Activated T-helper 17 cell treated with anti-CD3 and anti-CD28 coated beads, Interleukin-2, amount 50 U/mL, for 72 hours (primary cell): ENCODE data around the gene CTLA4. TPM values are rescaled to one million over a fixed set of nuclear protein-coding genes. Genes with fewer than 3 reads are reported as not detected.

Experiments
- ATAC-seq: fragments of 150-1000 bp; cut with Tn5 transposase; replicated peaks from 2 replicates; pipeline ENCODE4 v1.10.0; 2021; ENCODE audit warnings: mild to moderate bottlenecking, moderate library complexity
- H3K27ac Mint-ChIP-seq: one replicate; pipeline ENCODE4 v1.8.0; 2022; ENCODE audit warnings: mixed read lengths
- H3K27me3 Mint-ChIP-seq: one replicate; pipeline ENCODE4 v1.8.0; 2022; ENCODE audit warnings: mixed read lengths
- H3K36me3 Mint-ChIP-seq: one replicate; pipeline ENCODE4 v1.8.0; 2022; ENCODE audit warnings: low read depth, mild to moderate bottlenecking, mixed read lengths
- H3K4me1 Mint-ChIP-seq: one replicate; pipeline ENCODE4 v1.8.0; 2022; ENCODE audit warnings: mixed read lengths
- H3K4me3 Mint-ChIP-seq: one replicate; pipeline ENCODE4 v1.8.0; 2022; ENCODE audit warnings: mild to moderate bottlenecking, mixed read lengths
- H3K9me3 Mint-ChIP-seq: one replicate; pipeline ENCODE4 v1.8.0; 2022; ENCODE audit warnings: mixed read lengths
- total RNA-seq, 2 donors: library from RNA; stranded (reverse); gene quantifications; one replicate each; pipeline ENCODE4 v1.2.3, GENCODE V29; 2022

CTLA4 gene
- 100 to 1,000 TPM; 282 to 334 TPM for total RNA-seq

GRCh38 chr2:203867561-203868200 lies at the start of gene CTLA4:
Gene CTLA4 (plus strand): TSS chr2:203867771. CDS start chr2:203867943, 172 bp downstream.
- peak; percentile 40 for ATAC-seq

GRCh38 chr2:203818656-203819055 lies 48.9 kb upstream of the CTLA4 start:
- H3K27me3 Mint-ChIP-seq, result no peaks in the 10 kb centered on the region
- H3K36me3 Mint-ChIP-seq, result no peaks in the 10 kb centered on the region
- no peak for ATAC-seq
- H3K4me1 Mint-ChIP-seq, result peaks cover 32% of the 10 kb centered on the region
- no peak overlapping the region for H3K4me3 Mint-ChIP-seq
- H3K9me3 Mint-ChIP-seq, result no peaks in the 10 kb centered on the region
- H3K27ac Mint-ChIP-seq, result no peak overlapping the region

More at GRCh38 chr2:203867561-203868200, at the start of gene CTLA4:
- Mint-ChIP-seq H3K27me3 (no peaks in the 10 kb centered on the region), H3K36me3 (peaks cover 78% of the 10 kb centered on the region), H3K4me1 (peaks cover 35% of the 10 kb centered on the region), H3K4me3 (peak within 1 kb of the TSS; percentile 94), H3K27ac (peak within 1 kb of the TSS; percentile 99), H3K9me3 (peaks cover 12% of the 10 kb centered on the region)

GRCh38 chr2:203819434-203820133 lies 48.0 kb upstream of the CTLA4 start:
- no peaks in the 10 kb centered on the region for H3K9me3 Mint-ChIP-seq
- H3K36me3 Mint-ChIP-seq, result no peaks in the 10 kb centered on the region
- no peak overlapping the region for H3K27ac Mint-ChIP-seq
- ATAC-seq, result no peak
- peaks cover 32% of the 10 kb centered on the region for H3K4me1 Mint-ChIP-seq
- no peak overlapping the region for H3K4me3 Mint-ChIP-seq
- no peaks in the 10 kb centered on the region for H3K27me3 Mint-ChIP-seq

GRCh38 chr2:203820969-203821368 lies 46.6 kb upstream of the CTLA4 start:
- H3K4me3 Mint-ChIP-seq, result no peak overlapping the region
- no peak overlapping the region for H3K27ac Mint-ChIP-seq
- peaks cover 27% of the 10 kb centered on the region for H3K4me1 Mint-ChIP-seq
- no peaks in the 10 kb centered on the region for H3K36me3 Mint-ChIP-seq
- no peaks in the 10 kb centered on the region for H3K27me3 Mint-ChIP-seq
- no peaks in the 10 kb centered on the region for H3K9me3 Mint-ChIP-seq
- peak; percentile 24 for ATAC-seq

GRCh38 chr2:203822240-203822639 lies 45.3 kb upstream of the CTLA4 start:
- peak; percentile 53 for ATAC-seq
- peak overlapping the region; percentile 68 for H3K27ac Mint-ChIP-seq
- H3K9me3 Mint-ChIP-seq, result no peaks in the 10 kb centered on the region
- H3K4me1 Mint-ChIP-seq, result peaks cover 32% of the 10 kb centered on the region
- H3K4me3 Mint-ChIP-seq, result peak overlapping the region; percentile 54
- no peaks in the 10 kb centered on the region for H3K36me3 Mint-ChIP-seq
- H3K27me3 Mint-ChIP-seq, result no peaks in the 10 kb centered on the region

- Mint-ChIP-seq H3K27ac (peak overlapping the region; percentile 68), H3K27me3 (no peaks in the 10 kb centered on the region), H3K4me1 (peaks cover 32% of the 10 kb centered on the region), H3K9me3 (no peaks in the 10 kb centered on the region), H3K36me3 (no peaks in the 10 kb centered on the region), H3K4me3 (peak overlapping the region; percentile 29)
- ATAC-seq, result no peak
Observed at GRCh38 chr2:203823173-203823572, 44.4 kb upstream of the CTLA4 start.

- no peaks in the 10 kb centered on the region for H3K9me3 Mint-ChIP-seq
- ATAC-seq, result peak; percentile 78
- H3K27ac Mint-ChIP-seq, result peak overlapping the region; percentile 25
- peaks cover 32% of the 10 kb centered on the region for H3K4me1 Mint-ChIP-seq
- H3K4me3 Mint-ChIP-seq, result peak overlapping the region; percentile 29
- no peaks in the 10 kb centered on the region for H3K27me3 Mint-ChIP-seq
- no peaks in the 10 kb centered on the region for H3K36me3 Mint-ChIP-seq
Observed at GRCh38 chr2:203824057-203824456, 43.5 kb upstream of the CTLA4 start.

GRCh38 chr2:203824603-203825002 lies 43.0 kb upstream of the CTLA4 start:
- H3K27ac Mint-ChIP-seq, result peak overlapping the region; percentile 25
- H3K4me3 Mint-ChIP-seq, result peak overlapping the region; percentile 29
- H3K36me3 Mint-ChIP-seq, result no peaks in the 10 kb centered on the region
- no peaks in the 10 kb centered on the region for H3K9me3 Mint-ChIP-seq
- no peaks in the 10 kb centered on the region for H3K27me3 Mint-ChIP-seq
- peak; percentile 60 for ATAC-seq
- peaks cover 34% of the 10 kb centered on the region for H3K4me1 Mint-ChIP-seq

- H3K27ac Mint-ChIP-seq, result peak overlapping the region; percentile 67
- peak overlapping the region; percentile 47 for H3K4me3 Mint-ChIP-seq
- H3K27me3 Mint-ChIP-seq, result no peaks in the 10 kb centered on the region
Observed at GRCh38 chr2:203826704-203827103, 40.9 kb upstream of the CTLA4 start.

GRCh38 chr2:203830304-203831055 lies 37.1 kb upstream of the CTLA4 start:
- Mint-ChIP-seq H3K4me1 (peaks cover 27% of the 10 kb centered on the region), H3K27me3 (peaks cover 3% of the 10 kb centered on the region), H3K36me3 (peaks cover 11% of the 10 kb centered on the region), H3K9me3 (no peaks in the 10 kb centered on the region), H3K4me3 (peak overlapping the region; percentile 79), H3K27ac (peak overlapping the region; percentile 99)
- ATAC-seq, result peak; percentile 93

More at GRCh38 chr2:203826704-203827103, 40.9 kb upstream of the CTLA4 start:
- Mint-ChIP-seq H3K9me3 (no peaks in the 10 kb centered on the region), H3K4me1 (peaks cover 48% of the 10 kb centered on the region), H3K36me3 (peaks cover 11% of the 10 kb centered on the region)
- no peak for ATAC-seq

- H3K27me3 Mint-ChIP-seq, result peaks cover 3% of the 10 kb centered on the region
- peaks cover 22% of the 10 kb centered on the region for H3K4me1 Mint-ChIP-seq
- H3K36me3 Mint-ChIP-seq, result peaks cover 10% of the 10 kb centered on the region
- H3K9me3 Mint-ChIP-seq, result no peaks in the 10 kb centered on the region
- H3K4me3 Mint-ChIP-seq, result peak overlapping the region; percentile 55
- no peak for ATAC-seq
- peak overlapping the region; percentile 84 for H3K27ac Mint-ChIP-seq
Observed at GRCh38 chr2:203835420-203835819, 32.2 kb upstream of the CTLA4 start.

GRCh38 chr2:203835892-203836800 lies 31.4 kb upstream of the CTLA4 start:
- Mint-ChIP-seq H3K27me3 (peaks cover 3% of the 10 kb centered on the region), H3K9me3 (no peaks in the 10 kb centered on the region), H3K36me3 (peaks cover 4% of the 10 kb centered on the region), H3K27ac (peak overlapping the region; percentile 84), H3K4me1 (peaks cover 24% of the 10 kb centered on the region), H3K4me3 (peak overlapping the region; percentile 55)
- ATAC-seq, result peak; percentile 75

GRCh38 chr2:203840655-203841205 lies 26.8 kb upstream of the CTLA4 start:
- no peaks in the 10 kb centered on the region for H3K27me3 Mint-ChIP-seq
- peak overlapping the region; percentile 42 for H3K4me3 Mint-ChIP-seq
- H3K9me3 Mint-ChIP-seq, result no peaks in the 10 kb centered on the region
- ATAC-seq, result no peak
- H3K4me1 Mint-ChIP-seq, result peaks cover 38% of the 10 kb centered on the region
- peaks cover 4% of the 10 kb centered on the region for H3K36me3 Mint-ChIP-seq
- H3K27ac Mint-ChIP-seq, result no peak overlapping the region
